SK-N-SH (cell line): ENCODE data around the gene TGOLN2.

Source experiments
- JUND ChIP-seq: IDR thresholded peaks from 2 replicates; pipeline ENCODE4 v1.4.0; 2012
- TF ChIP-seq, protein P1 (sequence below): IDR thresholded peaks from 2 replicates; pipeline ENCODE4 v1.6.1; 2012; ENCODE audit warnings: mild to moderate bottlenecking, low read depth, low read length, moderate library complexity
- TF ChIP-seq, protein P2 (sequence below): IDR thresholded peaks from 2 replicates; pipeline ENCODE4 v1.4.0; 2012; ENCODE audit warnings: low read depth, borderline replicate concordance

DNA sequence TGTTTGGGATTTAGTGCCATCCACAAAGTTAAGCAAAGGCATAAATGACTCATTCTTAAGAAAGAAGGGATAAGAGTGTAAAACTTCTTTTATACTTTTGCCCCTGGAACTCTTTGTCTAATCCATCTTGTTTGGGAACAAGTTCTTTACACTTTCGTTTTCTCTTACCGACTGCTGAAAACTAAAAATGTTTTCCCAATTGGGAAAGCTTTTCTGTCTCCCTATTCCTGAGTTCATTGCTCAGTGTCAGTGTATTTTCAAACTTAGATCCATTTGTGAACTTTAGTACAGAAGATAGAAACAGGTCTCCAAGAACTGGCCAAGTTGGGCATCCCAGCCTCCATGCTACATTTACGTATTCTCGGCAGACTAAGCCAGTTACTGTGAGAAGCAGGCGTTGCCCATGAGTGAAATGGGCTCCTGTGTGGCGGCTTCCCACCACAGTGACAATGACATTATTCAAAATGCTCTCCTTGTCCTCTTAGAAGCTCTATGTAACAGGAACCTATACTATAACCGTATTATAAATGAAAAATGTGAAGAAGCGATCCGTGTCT lies 51.7 kb downstream of the TGOLN2 start:
- TF ChIP-seq, protein P1, sequence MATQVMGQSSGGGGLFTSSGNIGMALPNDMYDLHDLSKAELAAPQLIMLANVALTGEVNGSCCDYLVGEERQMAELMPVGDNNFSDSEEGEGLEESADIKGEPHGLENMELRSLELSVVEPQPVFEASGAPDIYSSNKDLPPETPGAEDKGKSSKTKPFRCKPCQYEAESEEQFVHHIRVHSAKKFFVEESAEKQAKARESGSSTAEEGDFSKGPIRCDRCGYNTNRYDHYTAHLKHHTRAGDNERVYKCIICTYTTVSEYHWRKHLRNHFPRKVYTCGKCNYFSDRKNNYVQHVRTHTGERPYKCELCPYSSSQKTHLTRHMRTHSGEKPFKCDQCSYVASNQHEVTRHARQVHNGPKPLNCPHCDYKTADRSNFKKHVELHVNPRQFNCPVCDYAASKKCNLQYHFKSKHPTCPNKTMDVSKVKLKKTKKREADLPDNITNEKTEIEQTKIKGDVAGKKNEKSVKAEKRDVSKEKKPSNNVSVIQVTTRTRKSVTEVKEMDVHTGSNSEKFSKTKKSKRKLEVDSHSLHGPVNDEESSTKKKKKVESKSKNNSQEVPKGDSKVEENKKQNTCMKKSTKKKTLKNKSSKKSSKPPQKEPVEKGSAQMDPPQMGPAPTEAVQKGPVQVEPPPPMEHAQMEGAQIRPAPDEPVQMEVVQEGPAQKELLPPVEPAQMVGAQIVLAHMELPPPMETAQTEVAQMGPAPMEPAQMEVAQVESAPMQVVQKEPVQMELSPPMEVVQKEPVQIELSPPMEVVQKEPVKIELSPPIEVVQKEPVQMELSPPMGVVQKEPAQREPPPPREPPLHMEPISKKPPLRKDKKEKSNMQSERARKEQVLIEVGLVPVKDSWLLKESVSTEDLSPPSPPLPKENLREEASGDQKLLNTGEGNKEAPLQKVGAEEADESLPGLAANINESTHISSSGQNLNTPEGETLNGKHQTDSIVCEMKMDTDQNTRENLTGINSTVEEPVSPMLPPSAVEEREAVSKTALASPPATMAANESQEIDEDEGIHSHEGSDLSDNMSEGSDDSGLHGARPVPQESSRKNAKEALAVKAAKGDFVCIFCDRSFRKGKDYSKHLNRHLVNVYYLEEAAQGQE: no peak
- no peak for TF ChIP-seq JUND
- TF ChIP-seq, protein P2, sequence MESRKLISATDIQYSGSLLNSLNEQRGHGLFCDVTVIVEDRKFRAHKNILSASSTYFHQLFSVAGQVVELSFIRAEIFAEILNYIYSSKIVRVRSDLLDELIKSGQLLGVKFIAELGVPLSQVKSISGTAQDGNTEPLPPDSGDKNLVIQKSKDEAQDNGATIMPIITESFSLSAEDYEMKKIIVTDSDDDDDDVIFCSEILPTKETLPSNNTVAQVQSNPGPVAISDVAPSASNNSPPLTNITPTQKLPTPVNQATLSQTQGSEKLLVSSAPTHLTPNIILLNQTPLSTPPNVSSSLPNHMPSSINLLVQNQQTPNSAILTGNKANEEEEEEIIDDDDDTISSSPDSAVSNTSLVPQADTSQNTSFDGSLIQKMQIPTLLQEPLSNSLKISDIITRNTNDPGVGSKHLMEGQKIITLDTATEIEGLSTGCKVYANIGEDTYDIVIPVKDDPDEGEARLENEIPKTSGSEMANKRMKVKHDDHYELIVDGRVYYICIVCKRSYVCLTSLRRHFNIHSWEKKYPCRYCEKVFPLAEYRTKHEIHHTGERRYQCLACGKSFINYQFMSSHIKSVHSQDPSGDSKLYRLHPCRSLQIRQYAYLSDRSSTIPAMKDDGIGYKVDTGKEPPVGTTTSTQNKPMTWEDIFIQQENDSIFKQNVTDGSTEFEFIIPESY: no peak
